ENCODE data around the gene IKZF3. TPM values are rescaled to one million over a fixed set of nuclear protein-coding genes. Genes with fewer than 3 reads are reported as not detected.
A peak's percentile ranks its signal among the peaks of the same experiment; 100 is the strongest.

IKZF3 gene
- total RNA-seq, 4 donors from 2014 or later, result 0.30 to 1.9 (median 1.0) TPM

DNA sequence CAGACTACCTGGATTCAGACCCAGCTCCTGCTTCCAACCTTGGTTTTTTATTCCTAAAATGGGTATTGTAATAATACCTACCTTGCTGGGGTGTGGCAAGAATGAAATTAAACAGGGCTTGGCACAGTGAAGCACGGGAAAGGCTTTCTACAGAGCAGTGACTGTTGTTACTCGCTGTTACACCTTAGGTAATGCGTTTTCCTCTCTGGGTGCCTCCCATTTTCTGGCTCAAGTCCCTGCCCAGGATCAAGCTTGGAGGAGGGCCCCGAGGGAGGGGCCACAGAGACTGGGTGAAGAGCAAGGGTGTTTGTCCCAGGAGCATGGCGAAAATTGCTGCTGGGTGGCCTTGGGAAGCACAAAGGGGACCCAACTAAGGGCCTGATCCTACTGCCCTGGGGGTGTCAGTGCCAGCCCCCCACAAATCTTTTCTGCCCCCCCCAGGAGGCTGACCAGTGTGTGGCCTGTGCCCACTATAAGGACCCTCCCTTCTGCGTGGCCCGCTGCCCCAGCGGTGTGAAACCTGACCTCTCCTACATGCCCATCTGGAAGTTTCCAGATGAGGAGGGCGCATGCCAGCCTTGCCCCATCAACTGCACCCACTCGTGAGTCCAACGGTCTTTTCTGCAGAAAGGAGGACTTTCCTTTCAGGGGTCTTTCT is 147.1 kb downstream of the IKZF3 start:
- Histone ChIP-seq H3K9me3 (no peaks in the 10 kb centered on the region), H3K36me3 (peaks cover 0 to 100% (median 3%) of the 10 kb centered on the region in 3 donors), H3K27ac (peak overlapping the region in 1 of 4 donors; percentile 36), H3K4me1 (no peaks in the 10 kb centered on the region), H3K27me3 (no peaks in the 10 kb centered on the region), H3K4me3 (no peak overlapping the region)
- TF ChIP-seq, protein P1, sequence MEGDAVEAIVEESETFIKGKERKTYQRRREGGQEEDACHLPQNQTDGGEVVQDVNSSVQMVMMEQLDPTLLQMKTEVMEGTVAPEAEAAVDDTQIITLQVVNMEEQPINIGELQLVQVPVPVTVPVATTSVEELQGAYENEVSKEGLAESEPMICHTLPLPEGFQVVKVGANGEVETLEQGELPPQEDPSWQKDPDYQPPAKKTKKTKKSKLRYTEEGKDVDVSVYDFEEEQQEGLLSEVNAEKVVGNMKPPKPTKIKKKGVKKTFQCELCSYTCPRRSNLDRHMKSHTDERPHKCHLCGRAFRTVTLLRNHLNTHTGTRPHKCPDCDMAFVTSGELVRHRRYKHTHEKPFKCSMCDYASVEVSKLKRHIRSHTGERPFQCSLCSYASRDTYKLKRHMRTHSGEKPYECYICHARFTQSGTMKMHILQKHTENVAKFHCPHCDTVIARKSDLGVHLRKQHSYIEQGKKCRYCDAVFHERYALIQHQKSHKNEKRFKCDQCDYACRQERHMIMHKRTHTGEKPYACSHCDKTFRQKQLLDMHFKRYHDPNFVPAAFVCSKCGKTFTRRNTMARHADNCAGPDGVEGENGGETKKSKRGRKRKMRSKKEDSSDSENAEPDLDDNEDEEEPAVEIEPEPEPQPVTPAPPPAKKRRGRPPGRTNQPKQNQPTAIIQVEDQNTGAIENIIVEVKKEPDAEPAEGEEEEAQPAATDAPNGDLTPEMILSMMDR (IDR thresholded peaks at IDR 0.05), result no peak
- TF ChIP-seq POLR2A (IDR thresholded peaks at IDR 0.05), result no peak
- no peak for TF ChIP-seq EP300 (IDR thresholded peaks at IDR 0.05)
- no peak for DNase-seq (ENCODE audit: low spot score in 2 of 2)
- WGBS, 2 donors, result 69 to 81% methylated on average over 11 of the region's 11 CpGs

DNA sequence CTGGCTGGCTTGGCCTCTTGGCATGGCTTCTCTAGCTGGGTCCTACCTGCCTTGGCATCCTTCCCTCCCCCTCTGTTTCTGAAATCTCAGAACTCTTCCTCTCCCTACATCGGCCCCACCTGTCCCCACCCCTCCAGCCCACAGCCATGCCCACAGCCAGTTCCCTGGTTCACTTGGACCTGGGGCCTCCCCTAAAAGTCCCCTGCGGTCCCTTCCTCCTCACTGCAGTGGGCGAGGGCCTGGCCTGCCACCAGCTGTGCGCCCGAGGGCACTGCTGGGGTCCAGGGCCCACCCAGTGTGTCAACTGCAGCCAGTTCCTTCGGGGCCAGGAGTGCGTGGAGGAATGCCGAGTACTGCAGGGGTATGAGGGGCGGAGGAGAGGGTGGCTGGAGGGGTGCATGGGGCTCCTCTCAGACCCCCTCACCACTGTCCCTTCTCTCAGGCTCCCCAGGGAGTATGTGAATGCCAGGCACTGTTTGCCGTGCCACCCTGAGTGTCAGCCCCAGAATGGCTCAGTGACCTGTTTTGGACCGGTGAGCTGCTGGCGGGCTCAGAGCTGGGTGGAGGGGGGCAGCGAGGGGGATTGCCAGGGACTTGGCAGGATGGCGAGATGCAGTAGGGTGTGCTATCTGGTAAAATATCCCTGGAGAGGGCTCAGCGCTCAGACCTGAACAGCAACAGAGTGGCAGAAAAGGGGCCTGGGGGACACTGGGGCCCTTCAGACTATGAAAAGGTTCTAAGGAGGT is 147.9 kb downstream of the IKZF3 start:
- Histone ChIP-seq H3K27me3 (no peaks in the 10 kb centered on the region), H3K27ac (no peak overlapping the region), H3K36me3 (peaks cover 0 to 100% (median 3%) of the 10 kb centered on the region in 3 donors), H3K9me3 (no peaks in the 10 kb centered on the region), H3K4me1 (no peaks in the 10 kb centered on the region), H3K4me3 (no peak overlapping the region)
- TF ChIP-seq POLR2A (IDR thresholded peaks at IDR 0.05) (no peak), EP300 (IDR thresholded peaks at IDR 0.05) (no peak)
- TF ChIP-seq, protein P1 (IDR thresholded peaks at IDR 0.05), result no peak
- no peak for DNase-seq (ENCODE audit: low spot score in 2 of 2)
- 72 to 78% methylated on average over 14 to 15 of the region's 15 CpGs for WGBS, 2 donors

DNA sequence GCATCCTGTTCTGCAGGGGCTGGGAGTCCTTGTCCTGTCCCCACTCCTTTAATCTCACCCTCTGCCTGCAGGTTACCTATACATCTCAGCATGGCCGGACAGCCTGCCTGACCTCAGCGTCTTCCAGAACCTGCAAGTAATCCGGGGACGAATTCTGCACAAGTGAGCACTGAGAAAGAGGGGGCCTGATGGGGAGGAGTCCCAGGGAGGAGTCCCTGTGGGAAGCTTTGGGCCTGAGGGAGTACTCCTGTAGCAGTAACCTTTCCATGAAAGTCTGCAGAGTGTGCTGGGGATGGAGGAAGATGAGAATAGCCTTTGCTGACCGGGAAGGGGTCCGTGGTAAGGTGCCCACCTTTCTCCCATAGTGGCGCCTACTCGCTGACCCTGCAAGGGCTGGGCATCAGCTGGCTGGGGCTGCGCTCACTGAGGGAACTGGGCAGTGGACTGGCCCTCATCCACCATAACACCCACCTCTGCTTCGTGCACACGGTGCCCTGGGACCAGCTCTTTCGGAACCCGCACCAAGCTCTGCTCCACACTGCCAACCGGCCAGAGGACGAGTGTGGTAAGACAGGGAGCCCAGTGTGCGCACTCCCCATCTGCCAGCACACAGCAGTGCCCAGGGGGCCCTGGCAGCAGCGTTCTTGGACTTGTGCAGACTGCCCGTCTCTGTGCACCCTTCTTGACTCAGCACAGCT is 148.6 kb downstream of the IKZF3 start:
- Histone ChIP-seq H3K4me1 (no peaks in the 10 kb centered on the region), H3K27ac (no peak overlapping the region), H3K9me3 (no peaks in the 10 kb centered on the region), H3K27me3 (no peaks in the 10 kb centered on the region), H3K36me3 (peaks cover 0 to 100% (median 3%) of the 10 kb centered on the region in 3 donors), H3K4me3 (no peak overlapping the region)
- TF ChIP-seq POLR2A (IDR thresholded peaks at IDR 0.05) (no peak), EP300 (IDR thresholded peaks at IDR 0.05) (no peak)
- TF ChIP-seq, protein P1 (IDR thresholded peaks at IDR 0.05), result no peak
- 94 to 95% methylated on average over 18 of the region's 18 CpGs for WGBS, 2 donors
- no peak for DNase-seq (ENCODE audit: low spot score in 2 of 2)

DNA sequence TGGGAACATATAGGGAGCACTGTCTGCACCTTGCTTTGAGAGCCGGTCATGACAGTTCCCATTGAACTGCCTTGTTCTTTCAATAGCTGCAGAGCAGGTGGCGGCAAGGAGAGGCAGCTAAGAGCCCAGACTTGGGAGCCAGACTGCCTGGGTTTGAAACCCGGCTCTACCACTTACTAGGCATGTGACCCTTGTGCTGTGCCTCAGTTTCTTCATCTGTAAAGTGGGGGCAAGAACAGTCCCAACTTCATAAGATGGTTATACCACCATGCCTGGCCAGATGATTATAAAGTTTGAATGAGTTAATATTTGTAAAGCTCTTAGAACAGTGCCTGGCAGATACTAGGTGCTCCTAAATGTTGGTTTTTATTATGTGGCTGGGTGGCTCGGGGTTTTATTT is 149.9 kb downstream of the IKZF3 start:
- no peak overlapping the region for H3K27ac ChIP-seq
- no peak overlapping the region for H3K4me3 ChIP-seq
- H3K4me1 ChIP-seq, result peaks cover 0 to 5% (median 0%) of the 10 kb centered on the region in 4 donors
- WGBS, 2 donors, result 73 to 81% methylated on average over 4 of the region's 4 CpGs
- no peaks in the 10 kb centered on the region for H3K9me3 ChIP-seq
- H3K36me3 ChIP-seq, result peaks cover 3 to 100% (median 7%) of the 10 kb centered on the region in 3 donors
- TF ChIP-seq, protein P1 (IDR thresholded peaks at IDR 0.05), result no peak
- TF ChIP-seq EP300 (IDR thresholded peaks at IDR 0.05) (no peak), POLR2A (IDR thresholded peaks at IDR 0.05) (no peak)
- no peak for DNase-seq (ENCODE audit: low spot score in 2 of 2)
- no peaks in the 10 kb centered on the region for H3K27me3 ChIP-seq
